IMR-90 (cell line): ENCODE results near the gene KIF1A. TPM values are rescaled to one million over a fixed set of nuclear protein-coding genes. Genes with fewer than 3 reads are reported as not detected.

ENCODE experiments used
- ATAC-seq: fragments of 200-7000 bp; cut with Tn5 transposase; 2 replicates; pipeline ENCODE4 v1.9.1; 2020; ENCODE audit warnings: low read depth, mild to moderate bottlenecking, moderate library complexity
- BruUV-seq: library from RNA; stranded (reverse); fragments of 400-500 nt; replicated peaks from 2 replicates; lab custom pipeline; 2021; lab: Mats Ljungman, UMichigan
- CTCF ChIA-PET: fragments of 300-600 bp; formaldehyde crosslinking; extraction: SDS; loops from one replicate; lab custom pipeline; 2021; ENCODE audit warnings: antibody characterized with exemption; lab: Yijun Ruan, JAX
- POLR2A ChIA-PET: fragments of 300-600 bp; sonication (Branson Sonifier 250); formaldehyde crosslinking; loops from one replicate; lab custom pipeline; 2022; ENCODE audit warnings: antibody characterized with exemption; ENCODE audit not compliant: unreplicated experiment; lab: Charles Lee
- DNase-seq: peaks from one replicate; pipeline ENCODE4 v3.0.0; 2013
- H2AFZ ChIP-seq: replicated peaks from 2 replicates; pipeline ENCODE3; 2013; ENCODE audit warnings: low read length, mild to moderate bottlenecking; ENCODE audit not compliant: poor library complexity
- H2AK5ac ChIP-seq: 2 replicates; pipeline ENCODE4 v1.6.1; 2013; ENCODE audit warnings: low read depth, low read length, inconsistent platforms
- H2AK9ac ChIP-seq: replicated peaks from 2 replicates; pipeline ENCODE3; 2013; ENCODE audit warnings: mild to moderate bottlenecking, low read depth, low read length, moderate library complexity; ENCODE audit not compliant: poor library complexity
- H2BK120ac ChIP-seq: 2 replicates; pipeline ENCODE4 v1.6.1; 2013; ENCODE audit warnings: low read depth, low read length, inconsistent platforms
- H2BK15ac ChIP-seq: 3 replicates; pipeline ENCODE4 v1.6.1; 2013; ENCODE audit warnings: low read depth, low read length, inconsistent platforms
- H2BK20ac ChIP-seq: 2 replicates; pipeline ENCODE4 v1.6.1; 2013; ENCODE audit warnings: low read depth, mild to moderate bottlenecking, inconsistent platforms, low read length, moderate library complexity
- H2BK5ac ChIP-seq: 2 replicates; pipeline ENCODE4 v1.6.1; 2013; ENCODE audit warnings: mild to moderate bottlenecking, low read depth, low read length, inconsistent platforms; ENCODE audit not compliant: poor library complexity, severe bottlenecking
- H3K14ac ChIP-seq: replicated peaks from 2 replicates; pipeline ENCODE4 v1.6.1; 2013; ENCODE audit warnings: low read depth, low read length, inconsistent platforms
- H3K18ac ChIP-seq: 2 replicates; pipeline ENCODE4 v1.6.1; 2013; ENCODE audit warnings: low read depth, low read length, control low read depth
- H3K23ac ChIP-seq: 2 replicates; pipeline ENCODE4 v1.6.1; 2013; ENCODE audit warnings: low read depth, low read length, inconsistent platforms
- H3K27ac ChIP-seq: 2 replicates; pipeline ENCODE4 v1.5.1; 2013; ENCODE audit warnings: mild to moderate bottlenecking, control low read depth, low read length; ENCODE audit not compliant: insufficient read depth
- H3K27me3 ChIP-seq: 2 replicates; pipeline ENCODE4 v1.6.1; 2013; ENCODE audit warnings: low read length; ENCODE audit not compliant: control insufficient read depth, insufficient read depth
- H3K36me3 ChIP-seq: 2 replicates; pipeline ENCODE4 v1.6.1; 2013; ENCODE audit warnings: low read length, mixed read lengths; ENCODE audit not compliant: control insufficient read depth, insufficient read depth
- H3K4ac ChIP-seq: 2 replicates; pipeline ENCODE4 v1.6.1; 2013; ENCODE audit warnings: low read depth, low read length, inconsistent platforms
- H3K4me1 ChIP-seq: 2 replicates; pipeline ENCODE4 v1.6.1; 2013; ENCODE audit warnings: low read length, mixed read lengths; ENCODE audit not compliant: control insufficient read depth, insufficient read depth
- H3K4me2 ChIP-seq: 2 replicates; pipeline ENCODE4 v1.6.1; 2013; ENCODE audit warnings: low read depth, mild to moderate bottlenecking, control low read depth, low read length, moderate library complexity
- H3K4me3 ChIP-seq: 2 replicates; pipeline ENCODE4 v1.5.1; 2013; ENCODE audit warnings: low read depth, mild to moderate bottlenecking, control low read depth, low read length, moderate library complexity; ENCODE audit not compliant: insufficient read depth
- H3K56ac ChIP-seq: 2 replicates; pipeline ENCODE4 v1.6.1; 2013; ENCODE audit warnings: low read length, inconsistent platforms; ENCODE audit not compliant: insufficient read depth; ENCODE audit errors: extremely low read depth
- H3K79me1 ChIP-seq, 2 experiments: 2 replicates each; pipeline ENCODE4 v1.6.1; 2013; ENCODE audit warnings: low read length in 2 of 2, inconsistent platforms in 1 of 2, low read depth in 1 of 2
- H3K9ac ChIP-seq: 2 replicates; pipeline ENCODE4 v1.6.1; 2013; ENCODE audit warnings: low read depth, low read length, control low read depth
- H3K9me1 ChIP-seq: 2 replicates; pipeline ENCODE4 v1.6.1; 2013; ENCODE audit warnings: low read length, inconsistent platforms; ENCODE audit not compliant: insufficient read depth
- H3K9me3 ChIP-seq: 2 replicates; pipeline ENCODE4 v1.6.1; 2013; ENCODE audit warnings: low read length; ENCODE audit not compliant: control insufficient read depth, insufficient read depth
- H4K20me1 ChIP-seq: 2 replicates; pipeline ENCODE4 v1.6.1; 2013; ENCODE audit warnings: low read length, inconsistent platforms; ENCODE audit not compliant: insufficient read depth
- H4K5ac ChIP-seq: 2 replicates; pipeline ENCODE4 v1.6.1; 2013; ENCODE audit warnings: mild to moderate bottlenecking, low read depth, low read length, control low read depth
- H4K8ac ChIP-seq, 2 experiments: 2 replicates each; pipeline ENCODE4 v1.6.1; 2013; ENCODE audit warnings: low read depth in 2 of 2, low read length in 2 of 2, control low read depth in 1 of 2, inconsistent platforms in 1 of 2
- H4K91ac ChIP-seq: 2 replicates; pipeline ENCODE4 v1.6.1; 2013; ENCODE audit warnings: low read depth, low read length, inconsistent platforms; ENCODE audit not compliant: insufficient read depth
- BHLHE40 ChIP-seq: fragments of 150-350 bp; IDR thresholded peaks from 2 replicates; pipeline ENCODE4 v1.6.1; 2016; ENCODE audit warnings: mild to moderate bottlenecking, low read depth, low read length
- CEBPB ChIP-seq: IDR thresholded peaks from 2 replicates; pipeline ENCODE4 v1.6.1; 2012; ENCODE audit warnings: low read depth, low read length, improper control_type of control experiment
- CHD1 ChIP-seq: IDR thresholded peaks from 2 replicates; pipeline ENCODE4 v1.6.1; 2012; ENCODE audit warnings: low read depth, low read length, improper control_type of control experiment
- ELK1 ChIP-seq: fragments of 150-350 bp; IDR thresholded peaks from 2 replicates; pipeline ENCODE4 v1.6.1; 2016; ENCODE audit warnings: low read depth, mild to moderate bottlenecking, low read length, moderate library complexity, borderline replicate concordance
- MAFK ChIP-seq: IDR thresholded peaks from 2 replicates; pipeline ENCODE4 v1.6.1; 2012; ENCODE audit warnings: low read depth, low read length, improper control_type of control experiment
- MXI1 ChIP-seq: IDR thresholded peaks from 2 replicates; pipeline ENCODE4 v1.6.1; 2012; ENCODE audit warnings: low read depth, mild to moderate bottlenecking, low read length, moderate library complexity, borderline replicate concordance
- NFE2L2 ChIP-seq: fragments of 150-350 bp; IDR thresholded peaks from 2 replicates; pipeline ENCODE4 v1.6.1; 2016; ENCODE audit warnings: low read depth, mild to moderate bottlenecking, low read length
- POLR2A ChIP-seq: IDR thresholded peaks from 2 replicates; pipeline ENCODE4 v1.6.1; 2012; ENCODE audit warnings: mild to moderate bottlenecking, low read depth, low read length
- RAD21 ChIP-seq: IDR thresholded peaks from 2 replicates; pipeline ENCODE4 v1.6.1; 2012; ENCODE audit warnings: low read length, improper control_type of control experiment
- RCOR1 ChIP-seq: IDR thresholded peaks from 2 replicates; pipeline ENCODE4 v1.6.1; 2012; ENCODE audit warnings: mild to moderate bottlenecking, low read length, improper control_type of control experiment; ENCODE audit not compliant: insufficient replicate concordance
- SMC3 ChIP-seq: fragments of 150-350 bp; IDR thresholded peaks from 2 replicates; pipeline ENCODE4 v1.6.1; 2016; ENCODE audit warnings: low read depth, mild to moderate bottlenecking, antibody characterized with exemption, low read length, moderate library complexity
- WGBS, 2 experiments: methylation state at CpG; one replicate each; pipeline versions ENCODE4 v1.1.5 to v1.1.7; 2013; ENCODE audit warnings: missing lambda C conversion rate in 2 of 2; ENCODE audit not compliant: insufficient read length in 1 of 2; ENCODE audit errors: extremely low coverage in 2 of 2; 5-methylcytosine and 5-hydroxymethylcytosine counted together
- dilution Hi-C: fragments of 300-500 bp; cut with HindIII; formaldehyde crosslinking; loops from one replicate; pipeline ENCODE4 v1.14.3; 2018; ENCODE audit warnings: low sequenced_read_pairs; ENCODE audit not compliant: unreplicated experiment
- in situ Hi-C: fragments of 300-500 bp; cut with MboI; formaldehyde crosslinking; loops from 3 replicates; pipeline ENCODE4 v1.14.3; 2019; ENCODE audit warnings: low sequenced_read_pairs, inconsistent platforms, mixed read lengths
- intact Hi-C: fragments of 100-400 bp; cut with micrococcal nuclease; formaldehyde crosslinking; loops from 2 replicates; pipeline ENCODE4 v1.10.0; 2022
- polyA plus RNA-seq, 3 experiments: library from polyadenylated mRNA; depleted of rRNA; stranded (reverse); fragments of >200 nt; gene quantifications; 2 replicates each; pipeline ENCODE4 v1.2.3, GENCODE V29; 2012; ENCODE audit warnings: low replicate concordance in 1 of 3
- total RNA-seq: library from RNA; depleted of rRNA; stranded (reverse); fragments of >200 nt; gene quantifications from 2 replicates; pipeline ENCODE4 v1.2.3, GENCODE V29; 2012
- TF ChIP-seq, protein P1 (sequence below): fragments of 150-350 bp; IDR thresholded peaks from 2 replicates; pipeline ENCODE4 v1.6.1; 2017; ENCODE audit warnings: mild to moderate bottlenecking, antibody characterized with exemption, low read length, low read depth
- TF ChIP-seq, protein P2 (sequence below): conservative IDR thresholded peaks from 2 replicates; pipeline ENCODE4 v1.5.1; 2012; ENCODE audit warnings: mild to moderate bottlenecking, low read depth, low read length, improper control_type of control experiment

Gene KIF1A
- total and polyA plus RNA-seq, 2 of the 4 experiments (the other 2 are of a cell fraction), result under 0.01 TPM; not detected in 1

DNA sequence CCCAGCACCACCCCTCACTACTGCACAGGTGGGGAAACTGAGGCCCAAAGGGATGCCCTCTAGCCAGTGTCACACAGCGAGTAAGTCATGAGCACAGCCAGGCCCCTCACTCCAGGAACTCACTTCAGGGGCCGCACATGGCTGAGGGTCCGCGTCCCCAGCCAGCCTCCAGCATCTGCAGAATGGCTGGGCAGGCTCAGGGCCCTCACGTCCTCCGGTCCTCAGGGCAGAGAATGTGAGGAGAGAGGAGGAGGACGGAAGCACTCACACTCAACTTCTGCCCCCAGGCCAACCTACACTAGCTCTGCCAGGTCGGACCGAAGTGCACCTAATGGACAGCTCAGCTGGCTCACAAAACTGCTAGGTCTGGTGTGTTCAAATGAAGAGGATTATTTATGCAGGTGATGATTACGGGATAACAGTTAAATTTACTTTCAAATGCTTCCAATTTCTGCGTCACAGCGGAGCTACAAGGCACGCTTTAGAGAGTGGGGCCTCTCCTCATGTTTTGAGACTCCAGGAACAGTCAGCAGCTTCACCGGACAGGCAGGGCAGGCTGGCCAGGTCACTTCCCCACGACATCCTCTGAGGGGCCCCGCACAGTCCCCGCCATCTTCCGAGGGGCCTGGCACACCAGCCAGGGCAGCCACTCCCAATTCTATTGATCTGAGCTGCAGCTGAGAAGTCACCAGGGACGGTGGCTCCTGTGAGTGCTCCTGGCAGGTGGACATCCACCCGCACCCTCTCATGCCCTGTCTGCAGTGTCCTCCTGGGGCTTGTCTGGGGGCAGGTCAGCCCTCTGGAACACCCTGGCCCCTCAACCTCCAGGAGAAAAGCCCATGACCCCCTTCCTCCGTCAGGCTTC lies 26.5 kb downstream of the KIF1A start:
- Histone ChIP-seq H2AK5ac (no peak overlapping the region), H3K23ac (no peak overlapping the region), H4K8ac (no peak overlapping the region), H4K5ac (no peak overlapping the region), H2AFZ (no peak overlapping the region), H2BK20ac (no peak overlapping the region), H3K4ac (no peak overlapping the region), H3K56ac (no peak overlapping the region), H3K36me3 (no peaks in the 10 kb centered on the region), H3K4me2 (no peak overlapping the region), H3K9me1 (no peaks in the 10 kb centered on the region), H3K18ac (no peak overlapping the region), H3K4me3 (no peak overlapping the region), H2BK5ac (no peak overlapping the region), H3K4me1 (no peaks in the 10 kb centered on the region), H4K20me1 (no peaks in the 10 kb centered on the region), H4K91ac (no peak overlapping the region), H3K27ac (no peak overlapping the region), H3K9ac (no peak overlapping the region), H3K27me3 (peaks cover 48% of the 10 kb centered on the region), H3K14ac (no peak overlapping the region), H2AK9ac (no peak overlapping the region), H2BK15ac (no peak overlapping the region), H3K9me3 (no peaks in the 10 kb centered on the region), H2BK120ac (no peak overlapping the region), H3K79me1 (no peaks in the 10 kb centered on the region)
- TF ChIP-seq BHLHE40 (no peak), ELK1 (no peak), RCOR1 (no peak), NFE2L2 (no peak), MAFK (no peak), CHD1 (no peak), CEBPB (no peak), MXI1 (no peak), SMC3 (no peak), RAD21 (no peak), POLR2A (no peak)
- TF ChIP-seq, protein P1, sequence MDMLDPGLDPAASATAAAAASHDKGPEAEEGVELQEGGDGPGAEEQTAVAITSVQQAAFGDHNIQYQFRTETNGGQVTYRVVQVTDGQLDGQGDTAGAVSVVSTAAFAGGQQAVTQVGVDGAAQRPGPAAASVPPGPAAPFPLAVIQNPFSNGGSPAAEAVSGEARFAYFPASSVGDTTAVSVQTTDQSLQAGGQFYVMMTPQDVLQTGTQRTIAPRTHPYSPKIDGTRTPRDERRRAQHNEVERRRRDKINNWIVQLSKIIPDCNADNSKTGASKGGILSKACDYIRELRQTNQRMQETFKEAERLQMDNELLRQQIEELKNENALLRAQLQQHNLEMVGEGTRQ, result no peak
- TF ChIP-seq, protein P2, sequence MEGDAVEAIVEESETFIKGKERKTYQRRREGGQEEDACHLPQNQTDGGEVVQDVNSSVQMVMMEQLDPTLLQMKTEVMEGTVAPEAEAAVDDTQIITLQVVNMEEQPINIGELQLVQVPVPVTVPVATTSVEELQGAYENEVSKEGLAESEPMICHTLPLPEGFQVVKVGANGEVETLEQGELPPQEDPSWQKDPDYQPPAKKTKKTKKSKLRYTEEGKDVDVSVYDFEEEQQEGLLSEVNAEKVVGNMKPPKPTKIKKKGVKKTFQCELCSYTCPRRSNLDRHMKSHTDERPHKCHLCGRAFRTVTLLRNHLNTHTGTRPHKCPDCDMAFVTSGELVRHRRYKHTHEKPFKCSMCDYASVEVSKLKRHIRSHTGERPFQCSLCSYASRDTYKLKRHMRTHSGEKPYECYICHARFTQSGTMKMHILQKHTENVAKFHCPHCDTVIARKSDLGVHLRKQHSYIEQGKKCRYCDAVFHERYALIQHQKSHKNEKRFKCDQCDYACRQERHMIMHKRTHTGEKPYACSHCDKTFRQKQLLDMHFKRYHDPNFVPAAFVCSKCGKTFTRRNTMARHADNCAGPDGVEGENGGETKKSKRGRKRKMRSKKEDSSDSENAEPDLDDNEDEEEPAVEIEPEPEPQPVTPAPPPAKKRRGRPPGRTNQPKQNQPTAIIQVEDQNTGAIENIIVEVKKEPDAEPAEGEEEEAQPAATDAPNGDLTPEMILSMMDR, result no peak
- ATAC-seq (no peak), DNase-seq (no peak)
- intact Hi-C loops, result no loop called here
- dilution Hi-C loops, result no loop called here
- CTCF ChIA-PET, result interaction anchor here (0.6 kb wide), 1 partner anchor 256 kb away, joined by 3 read pairs; no protein-coding TSS in a partner anchor
- WGBS, 2 experiments, result 74% methylated on average over 5 of the region's 21 CpGs; no CpG with 5 or more reads in 1 of the 2 experiments
- no TSS peak for BruUV-seq
- in situ Hi-C loops, result no loop called here
- POLR2A ChIA-PET, result no interaction called here
